VCaP (cell line): ENCODE results near the gene KIF26A.

Experiments
- H3K27ac ChIP-seq: fragments of 450-650 bp; 2 replicates; pipeline ENCODE4 v1.5.1; 2017
- CTCF ChIP-seq: fragments of 450-650 bp; conservative IDR thresholded peaks from 2 replicates; pipeline ENCODE4 v1.5.1; 2017; ENCODE audit warnings: mild to moderate bottlenecking, moderate library complexity

Gene KIF26A

GRCh38 chr14:104112609-104113571, 25.5 kb upstream of the KIF26A start:
- TF ChIP-seq CTCF, result no peak
- H3K27ac ChIP-seq, result no peak overlapping the region

- no peak for TF ChIP-seq CTCF
- no peak overlapping the region for H3K27ac ChIP-seq
Measured at GRCh38 chr14:104113631-104114420, 24.6 kb upstream of the KIF26A start.

GRCh38 chr14:104114421-104115130, 23.8 kb upstream of the KIF26A start:
- no peak overlapping the region for H3K27ac ChIP-seq
- TF ChIP-seq CTCF, result no peak

- no peak for TF ChIP-seq CTCF
- H3K27ac ChIP-seq, result no peak overlapping the region
Measured at GRCh38 chr14:104115131-104115600, 23.2 kb upstream of the KIF26A start.

- TF ChIP-seq CTCF, result no peak
- H3K27ac ChIP-seq, result peak overlapping the region; percentile 91
Measured at GRCh38 chr14:104115691-104116287, 22.6 kb upstream of the KIF26A start.

- H3K27ac ChIP-seq, result peak overlapping the region; percentile 91
- TF ChIP-seq CTCF, result no peak
Measured at GRCh38 chr14:104116288-104116755, 22.1 kb upstream of the KIF26A start.
